HG03571 (cell line): ENCODE measurements around the gene GAR1.
"Not testable (repeated sequence)": the region's sequence is repeated elsewhere in the genome, so short reads cannot be mapped to it uniquely, and the experiment has no call there.

Experiments
- ATAC-seq: cut with Tn5 transposase; IDR thresholded peaks from one replicate; pipeline ENCODE4 v1.9.1; 2021; ENCODE audit not compliant: unreplicated experiment

GAR1 gene

DNA sequence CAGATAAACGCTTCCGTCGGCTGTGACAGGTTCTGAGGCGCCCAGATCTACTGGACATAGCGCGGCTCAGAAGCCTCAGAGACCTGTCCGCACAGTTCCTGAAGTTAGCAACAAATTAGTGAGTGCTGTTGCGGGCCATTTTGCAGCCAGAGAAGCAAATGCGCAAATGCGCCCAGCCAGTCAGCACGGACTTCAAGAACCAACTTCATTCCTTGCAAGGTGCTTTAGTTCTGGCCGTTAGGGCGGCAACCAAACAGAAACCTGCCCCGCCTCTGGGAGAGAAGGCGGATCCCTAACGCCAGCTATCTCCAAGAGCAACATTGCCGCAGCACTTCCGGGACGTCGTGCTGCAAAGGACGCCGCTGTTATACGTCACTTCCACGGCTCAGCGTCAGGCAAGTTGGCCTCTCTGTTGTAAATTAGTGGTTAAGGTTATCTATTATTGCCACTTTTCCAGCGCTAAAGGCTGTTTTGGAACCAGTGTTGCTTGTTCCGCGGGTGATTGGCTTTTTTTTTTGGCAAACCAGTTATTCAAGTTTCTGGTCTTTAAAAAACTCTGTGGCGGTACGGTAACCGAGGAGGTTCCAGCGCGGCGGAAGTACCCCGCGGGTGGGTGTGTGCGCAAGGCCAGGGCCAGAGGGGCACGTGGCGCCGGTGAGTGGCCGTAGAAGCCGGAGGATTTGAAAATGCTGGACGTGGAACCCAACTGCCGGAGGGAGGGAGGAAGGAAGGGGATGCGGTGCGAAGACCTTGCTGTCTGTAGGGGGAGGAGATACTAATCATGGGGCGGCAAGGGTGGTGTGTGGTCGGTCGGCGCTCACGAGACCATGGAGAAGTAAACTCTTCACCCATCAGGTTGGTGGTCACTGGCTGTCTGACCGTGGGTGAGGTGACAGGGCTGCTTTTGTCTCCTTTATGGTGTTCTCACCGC lies at the start of gene GAR1:
Gene GAR1 (plus strand): TSS at position 612 of the 931 bp plus-strand sequence. CDS start 403 bp downstream, outside the sequence.
- peak; percentile 99 for ATAC-seq

DNA sequence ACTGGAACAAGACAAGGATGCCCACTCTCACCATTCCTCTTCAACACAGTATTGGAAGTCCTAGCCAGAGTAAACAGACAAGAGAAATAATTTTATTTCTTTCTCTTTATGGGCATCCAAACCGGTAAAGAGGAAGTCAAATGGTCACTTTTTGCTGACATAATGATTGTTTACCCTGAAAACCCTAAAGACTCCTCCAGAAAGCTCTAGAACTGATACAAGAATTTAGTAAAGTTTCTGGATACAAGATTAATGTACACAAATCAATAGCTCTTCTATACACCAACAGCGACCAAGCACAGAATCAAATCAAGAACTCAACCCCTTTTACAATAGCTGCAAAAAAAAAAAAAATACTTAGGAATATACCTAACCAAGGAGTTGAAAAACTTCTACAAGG lies 33.5 kb upstream of the GAR1 start:
- not testable (repeated sequence) for ATAC-seq

DNA sequence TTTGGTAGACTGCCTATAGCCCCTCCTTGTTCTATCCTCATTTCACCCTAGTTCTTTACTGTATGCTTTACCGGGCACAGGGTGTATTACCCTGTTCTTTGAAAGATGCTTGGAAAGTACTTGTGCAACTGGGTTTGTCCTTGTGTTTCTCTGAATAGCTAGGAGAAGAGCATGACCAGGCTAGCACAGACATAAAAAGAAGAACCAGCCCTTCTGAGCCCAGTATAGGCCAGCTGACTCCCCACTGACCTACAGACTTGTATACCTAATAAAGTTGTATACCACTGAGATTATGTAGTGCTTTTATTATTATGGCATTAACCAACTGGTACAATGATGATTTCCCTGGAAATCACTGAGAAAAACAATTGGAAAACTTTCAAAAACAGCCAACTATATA lies 28.7 kb upstream of the GAR1 start:
- no peak for ATAC-seq

DNA sequence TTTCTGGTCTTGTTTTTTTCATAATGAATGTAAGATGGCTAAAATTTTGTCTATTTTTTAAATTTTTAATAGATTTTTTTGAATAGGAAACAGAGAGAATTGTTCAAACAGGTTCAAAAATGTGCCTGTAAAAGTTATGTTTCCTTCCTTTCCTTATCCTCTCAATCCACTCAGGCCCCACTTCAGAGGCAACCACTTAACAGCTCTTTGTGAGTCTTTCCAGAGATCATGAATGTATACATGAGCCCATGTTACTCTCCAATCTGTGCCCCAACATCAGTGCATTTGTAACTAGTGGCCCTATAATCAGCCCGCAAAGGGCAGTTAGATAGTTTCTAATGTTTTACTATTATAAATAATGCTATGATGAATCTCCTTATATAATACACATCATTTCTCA lies 27.8 kb upstream of the GAR1 start:
- ATAC-seq: no peak

DNA sequence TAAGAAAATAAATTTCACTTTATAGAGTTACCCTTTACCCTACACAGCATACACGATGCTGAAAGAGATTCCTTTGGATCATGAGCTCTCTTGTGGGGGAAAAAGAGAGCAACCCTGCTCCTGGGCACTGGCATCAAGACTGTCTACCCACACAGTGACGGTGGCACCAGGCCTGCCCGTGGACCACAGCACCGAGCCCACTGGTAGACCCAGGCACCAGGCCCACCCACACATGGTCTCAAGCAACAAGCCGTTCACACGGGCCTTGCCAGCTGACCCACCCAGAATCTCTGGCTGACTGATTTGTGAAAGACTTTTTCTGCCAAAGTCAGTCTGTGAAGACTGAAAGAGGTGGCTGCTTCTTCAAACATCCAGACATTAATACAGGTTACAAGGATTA lies 20.5 kb upstream of the GAR1 start:
- ATAC-seq: no peak

DNA sequence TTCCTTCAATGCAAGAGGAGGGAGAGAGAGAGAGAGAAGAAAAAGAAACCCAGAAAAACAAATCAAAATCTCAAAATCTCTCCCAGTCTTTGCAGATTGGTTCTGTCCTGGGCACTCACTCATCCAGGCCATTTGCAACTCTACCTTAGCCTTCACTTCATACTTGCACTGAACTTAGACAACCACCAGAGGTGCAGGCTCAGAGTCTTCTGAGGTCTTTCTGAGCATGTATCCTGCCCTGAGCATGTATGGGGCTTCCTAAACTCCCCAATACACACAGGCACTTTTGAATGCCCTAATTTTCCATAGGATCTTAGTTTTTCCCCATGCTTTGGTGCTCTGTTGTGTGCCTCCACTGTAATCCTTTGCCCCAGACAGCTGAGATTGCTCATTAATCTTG lies 16.7 kb upstream of the GAR1 start:
- ATAC-seq: no peak

DNA sequence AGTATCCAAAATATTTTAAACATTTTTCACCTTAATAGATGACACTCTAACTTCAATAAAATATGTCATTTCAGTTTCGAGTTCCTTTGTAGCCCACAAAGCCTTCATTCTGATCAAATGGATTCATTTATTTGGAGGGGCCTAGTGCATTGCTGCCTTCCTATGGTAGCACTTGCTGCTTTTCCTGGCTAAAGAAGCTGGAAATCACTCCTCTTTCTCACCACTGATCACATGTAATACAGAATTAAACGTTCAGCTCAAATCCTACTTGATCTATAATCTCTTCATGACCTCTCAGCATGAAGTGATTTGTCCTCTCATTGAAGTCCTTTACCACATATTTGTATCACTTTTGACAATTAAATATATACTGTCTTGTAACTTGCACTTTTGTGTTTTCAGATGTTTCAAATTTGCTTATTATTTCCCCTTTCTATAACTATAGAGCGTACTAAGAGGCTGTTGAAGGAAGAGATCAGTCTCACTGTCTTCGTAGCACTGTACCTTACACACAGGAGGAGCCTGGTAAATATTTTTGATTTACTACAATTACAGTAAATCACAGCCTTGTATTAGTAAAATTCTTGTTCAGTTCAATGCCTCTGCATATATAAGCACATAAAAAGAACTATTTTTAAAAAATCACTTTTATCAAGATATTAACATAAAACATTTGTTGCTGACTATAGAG lies 14.3 kb upstream of the GAR1 start:
- no peak for ATAC-seq

DNA sequence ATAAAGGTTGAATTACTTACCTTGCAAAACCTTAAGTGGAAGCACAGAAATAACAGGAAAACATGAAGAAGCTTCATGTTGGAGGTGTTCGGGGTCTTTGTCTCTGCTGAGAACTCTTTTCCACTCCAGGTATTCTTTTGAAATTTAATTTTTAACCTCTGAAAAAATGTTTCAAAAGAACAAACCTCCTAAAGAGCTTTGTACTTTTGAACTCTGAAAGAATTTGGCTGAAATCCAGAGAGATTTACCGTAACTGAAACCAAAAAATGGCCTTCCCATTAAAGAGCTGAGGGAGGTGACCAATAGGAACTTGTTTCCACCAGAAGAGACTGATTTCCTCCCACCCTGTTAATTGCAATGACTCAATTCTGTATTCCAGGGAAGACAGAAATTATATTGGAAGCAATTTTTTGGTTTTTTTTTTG lies 13.7 kb upstream of the GAR1 start, which contains the start of gene CFI:
Gene CFI (minus strand): TSS at position 105 of the 425 bp plus-strand sequence. CDS start 28 bp downstream, at position 77.
- ATAC-seq: no peak

DNA sequence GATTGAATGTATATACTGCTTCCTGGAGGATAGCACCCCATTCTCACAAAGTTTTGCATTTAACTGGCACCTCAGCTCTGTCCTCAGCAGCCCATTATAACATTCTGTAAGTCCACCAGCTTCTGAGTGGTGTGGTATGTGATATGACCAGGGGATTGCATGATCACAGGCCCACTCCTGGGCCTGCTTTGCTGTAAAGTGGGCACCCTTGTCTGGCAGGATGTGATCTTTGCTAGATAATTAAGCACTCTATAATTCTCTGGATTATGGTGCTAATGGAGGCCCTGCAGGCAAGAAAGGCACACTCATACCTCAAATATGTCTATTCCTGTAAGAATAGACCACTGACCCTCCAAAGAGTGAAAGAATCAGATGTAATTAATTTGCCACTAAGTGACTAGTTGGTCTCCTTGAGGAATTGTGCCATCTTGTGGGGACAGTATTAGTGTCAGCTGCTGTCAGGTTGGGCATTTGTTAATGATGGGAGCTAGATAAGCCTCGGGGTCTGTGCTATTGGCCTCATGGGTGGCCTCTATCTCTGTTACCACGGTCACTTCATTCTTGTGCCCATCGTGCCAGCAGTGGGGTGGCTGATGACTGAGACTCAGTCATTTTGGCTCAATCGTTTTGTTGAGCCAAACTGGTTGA lies 11.5 kb upstream of the GAR1 start:
- no peak for ATAC-seq

DNA sequence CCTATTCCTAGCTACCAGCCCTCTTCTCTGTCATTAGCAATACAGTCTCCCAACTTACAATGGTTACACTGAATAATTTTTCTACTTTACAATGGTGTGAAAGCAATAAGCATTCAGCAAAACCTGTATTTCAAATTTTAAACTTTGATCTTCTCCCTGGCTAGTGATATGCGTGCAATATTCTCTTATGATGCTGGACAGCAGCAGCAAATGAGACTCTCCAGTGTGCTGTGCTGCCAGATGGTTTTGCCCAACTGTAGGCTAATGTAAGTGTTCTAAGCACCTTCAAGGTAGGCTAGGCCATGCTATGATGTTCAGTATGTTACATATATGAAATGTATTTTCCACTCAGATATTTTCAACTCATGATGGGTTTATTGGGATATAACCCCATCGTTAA lies 5.9 kb upstream of the GAR1 start:
- no peak for ATAC-seq

DNA sequence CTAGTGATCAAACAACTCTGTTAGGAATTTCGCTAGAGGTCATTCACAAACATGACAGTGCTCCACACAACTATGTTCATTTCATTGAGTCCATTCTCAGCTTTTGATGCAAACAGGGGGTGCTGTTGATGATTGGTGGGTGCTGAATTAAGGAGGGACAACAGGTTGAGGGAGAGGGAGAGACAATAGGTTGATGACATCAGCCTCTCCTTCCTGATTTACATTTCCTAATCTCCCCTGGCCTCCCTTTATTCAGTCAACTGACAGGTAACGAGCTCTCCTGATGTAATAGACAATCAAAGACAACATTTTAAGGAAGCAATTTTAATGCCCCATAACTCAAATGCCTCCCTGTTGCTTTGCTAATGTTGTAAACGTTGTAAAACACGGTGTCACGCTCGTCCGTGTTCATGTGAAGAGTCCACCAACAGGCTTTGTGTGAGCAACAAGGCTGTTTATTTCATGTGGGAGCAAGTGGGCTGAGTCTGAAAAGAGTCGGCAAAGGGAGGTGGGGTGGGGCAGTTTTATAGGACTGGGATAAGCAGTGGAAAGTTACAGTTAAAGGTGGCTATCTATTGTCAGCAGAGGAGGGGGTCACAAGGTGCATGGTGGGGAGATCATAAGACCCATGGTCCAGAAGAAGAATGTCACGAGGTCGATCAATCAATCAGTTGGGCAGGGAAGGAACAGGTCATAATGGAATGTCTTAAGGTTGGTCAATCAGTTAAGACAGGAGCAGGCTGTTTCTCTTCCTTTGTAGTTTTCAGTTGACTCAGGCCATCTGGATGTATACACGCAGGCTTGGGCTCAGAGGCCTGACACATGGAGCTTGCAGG lies 4.8 kb upstream of the GAR1 start:
- ATAC-seq: no peak

DNA sequence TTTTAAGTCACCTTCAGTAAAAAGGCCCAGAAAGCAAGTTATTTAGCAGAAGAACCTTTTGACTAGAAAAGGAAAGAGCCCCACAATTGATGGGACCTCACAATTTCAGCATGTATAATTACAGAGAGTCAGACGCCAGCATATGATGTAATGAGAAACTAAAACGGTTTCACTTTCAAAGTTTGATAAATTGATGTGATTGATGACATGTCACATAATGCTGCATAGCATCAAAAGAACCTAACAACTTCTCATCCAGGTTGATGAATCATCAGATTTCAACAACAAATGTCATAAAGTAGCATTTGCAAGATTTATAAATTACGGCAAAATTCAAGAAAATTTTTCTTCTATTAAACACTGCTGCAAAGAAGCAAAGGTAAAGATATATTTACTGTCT lies 3.9 kb upstream of the GAR1 start:
- ATAC-seq: no peak

DNA sequence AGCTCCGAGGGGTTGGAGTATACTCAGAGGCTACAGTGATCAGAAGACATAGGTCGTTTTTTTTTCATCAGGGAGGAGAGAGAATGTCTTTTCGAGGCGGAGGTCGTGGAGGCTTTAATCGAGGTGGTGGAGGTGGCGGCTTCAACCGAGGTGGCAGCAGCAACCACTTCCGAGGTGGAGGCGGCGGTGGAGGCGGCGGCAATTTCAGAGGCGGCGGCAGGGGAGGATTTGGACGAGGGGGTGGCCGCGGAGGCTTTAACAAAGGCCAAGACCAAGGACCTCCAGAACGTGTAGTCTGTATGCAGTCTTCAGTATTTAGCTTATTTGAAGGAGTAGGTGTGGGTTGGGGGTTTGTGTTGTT lies 500 bp downstream of the GAR1 start:
- no peak for ATAC-seq

DNA sequence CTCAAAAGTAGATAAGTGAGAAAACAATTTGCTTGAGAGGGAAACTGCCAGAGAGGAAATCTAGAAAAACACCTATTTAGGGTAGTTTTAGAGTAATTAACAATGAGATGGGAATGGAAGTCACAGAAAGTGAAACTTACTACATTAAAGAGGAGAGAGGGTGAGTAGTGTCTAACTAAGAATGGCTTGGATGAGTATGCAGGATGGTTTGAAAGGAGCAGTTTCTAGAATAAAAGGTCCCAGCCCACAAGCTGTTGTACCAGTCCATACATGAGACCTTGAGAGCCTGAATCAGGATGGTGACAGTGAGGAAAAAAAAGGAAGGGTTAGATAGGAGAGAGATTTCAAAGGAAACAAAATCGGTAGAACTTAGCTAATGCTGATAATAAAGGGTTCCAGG lies 1.3 kb downstream of the GAR1 start:
- ATAC-seq: no peak

DNA sequence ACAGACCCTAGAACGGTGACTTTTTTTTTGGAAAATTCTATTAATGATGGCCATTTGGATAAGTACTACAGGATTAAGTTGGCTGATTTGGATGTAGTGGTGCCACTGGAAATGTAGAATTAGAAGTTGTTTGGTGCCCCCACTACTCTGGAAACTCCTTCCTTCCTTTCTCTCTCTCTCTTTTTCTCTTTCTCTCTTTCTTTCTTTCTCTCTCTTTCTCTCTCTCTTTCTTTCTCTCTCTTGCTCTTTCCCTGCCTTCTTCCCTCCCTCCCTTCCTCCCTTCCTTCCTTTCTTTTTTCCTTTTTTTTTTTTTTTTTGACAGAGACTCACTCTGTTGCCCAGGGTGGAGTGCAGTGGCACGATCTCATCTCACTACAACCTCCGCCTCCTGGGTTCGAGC lies 2.7 kb downstream of the GAR1 start:
- ATAC-seq: no peak

DNA sequence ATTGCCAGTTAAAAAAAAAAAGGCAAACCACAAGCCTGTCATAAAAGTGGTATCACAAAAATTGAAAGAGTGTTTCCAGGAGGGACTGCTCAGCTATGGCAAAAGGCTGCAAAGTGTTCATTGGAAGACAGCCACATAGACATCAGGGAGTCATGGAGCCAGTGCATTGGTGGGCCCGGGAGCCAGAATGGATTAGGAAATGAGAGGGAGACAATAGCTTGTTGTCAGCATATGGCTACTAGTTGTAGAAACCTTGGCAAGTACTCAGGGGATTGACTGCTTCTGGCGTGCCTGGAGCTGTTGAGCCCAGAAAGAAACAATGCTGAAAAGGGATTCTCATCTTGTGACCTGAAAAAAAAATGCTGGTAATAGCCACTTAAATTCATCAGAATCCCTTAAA lies 5.0 kb downstream of the GAR1 start:
- ATAC-seq: no peak

DNA sequence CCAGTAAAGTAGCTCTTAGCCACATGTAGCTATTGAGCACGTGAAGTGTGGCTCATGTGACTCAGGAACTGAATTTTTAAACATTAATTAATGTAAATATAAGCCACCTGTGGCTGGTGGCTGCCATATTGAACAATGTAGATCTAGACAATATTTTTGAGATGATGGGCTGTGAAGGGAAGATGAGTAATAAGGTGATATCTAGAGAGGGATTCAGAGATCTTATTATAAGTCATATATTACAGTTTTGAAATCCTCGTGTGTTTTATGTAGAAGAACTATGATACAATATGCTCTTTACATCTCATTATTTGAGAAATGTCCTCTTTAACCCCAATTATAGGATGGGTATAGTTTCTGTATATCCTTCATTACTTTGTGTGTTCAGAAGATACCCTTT lies 5.6 kb downstream of the GAR1 start:
- no peak for ATAC-seq

DNA sequence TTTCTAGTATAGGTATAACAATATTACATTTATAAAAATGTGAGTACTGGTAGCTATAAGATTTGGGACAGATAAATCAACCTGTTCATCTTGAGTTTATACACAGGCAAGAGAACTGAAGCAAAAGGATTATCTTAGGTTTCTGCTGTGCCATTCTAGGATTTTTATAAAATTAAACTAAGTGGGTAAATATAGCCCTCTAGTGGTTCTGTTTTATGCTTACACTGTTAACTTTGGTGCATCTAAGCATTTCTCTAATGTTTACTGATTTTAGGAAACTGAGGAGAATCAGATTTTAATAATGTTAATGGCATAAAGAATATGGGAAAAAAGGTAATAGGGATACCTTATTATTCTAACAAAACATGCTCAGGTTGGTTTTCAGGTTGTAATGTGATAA lies 11.2 kb downstream of the GAR1 start:
- no peak for ATAC-seq

DNA sequence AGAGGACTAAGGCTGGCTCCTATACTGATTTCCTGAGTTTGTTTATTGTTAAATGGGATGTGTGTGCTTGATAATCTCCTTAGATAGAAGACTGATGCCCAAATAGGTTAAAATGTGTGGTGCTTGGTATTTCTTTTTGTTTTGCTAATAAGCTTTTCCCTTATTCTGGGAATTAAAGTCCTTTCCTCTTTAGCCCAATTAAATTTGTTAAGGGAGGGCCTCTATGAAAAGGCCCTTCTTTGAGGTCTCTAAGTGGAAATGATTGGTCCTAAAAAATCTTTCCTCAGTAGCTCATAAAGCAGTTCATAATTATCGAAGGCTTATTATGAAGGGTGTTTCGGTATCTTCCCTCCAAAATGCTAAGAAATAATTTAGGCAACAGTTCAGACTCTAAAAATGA lies 12.1 kb downstream of the GAR1 start, which contains the start of gene RRH:
Gene RRH (plus strand): TSS at position 301 of the 400 bp plus-strand sequence. CDS start 56 bp downstream, at position 357.
- ATAC-seq: no peak

DNA sequence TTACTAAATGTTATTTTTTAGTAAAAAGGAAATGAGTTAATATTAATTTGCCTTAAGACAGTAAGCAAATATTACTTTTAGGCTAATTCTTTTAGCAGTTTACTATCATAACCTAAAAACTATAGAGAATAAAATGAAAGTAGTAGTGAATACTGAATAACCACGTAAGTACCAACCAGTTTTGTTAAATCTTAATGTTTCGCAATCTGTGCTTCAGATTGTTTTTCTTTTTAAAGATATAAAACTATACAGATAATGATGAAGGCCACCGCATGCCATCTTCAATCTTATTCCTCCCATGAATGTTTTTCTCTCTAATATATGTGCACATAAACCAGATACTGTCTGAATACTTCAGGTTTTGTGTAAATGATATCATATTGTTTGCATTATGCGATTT lies 18.2 kb downstream of the GAR1 start:
- ATAC-seq: no peak

DNA sequence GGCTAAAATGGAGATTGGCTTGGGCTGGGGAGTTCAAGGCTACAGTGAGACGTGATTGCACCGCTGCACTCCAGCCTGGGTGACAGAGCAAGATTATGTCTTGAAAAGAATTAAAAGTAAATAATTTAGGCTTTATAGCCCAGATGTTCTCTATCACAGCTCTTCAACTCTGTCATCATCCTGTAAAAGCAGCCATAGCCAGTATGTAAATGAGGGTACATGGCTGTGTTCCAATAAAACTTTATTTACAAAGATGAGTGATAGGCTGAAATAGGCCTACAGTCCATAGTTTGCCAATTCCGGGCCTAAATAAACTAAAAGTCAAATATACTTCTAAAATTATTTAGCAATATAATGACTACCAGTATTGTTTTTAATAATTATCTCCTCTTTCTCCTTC lies 21.4 kb downstream of the GAR1 start:
- ATAC-seq: no peak
